Kidney (tissue), 14 donors: ENCODE results near the gene NUDT1. TPM values are rescaled to one million over a fixed set of nuclear protein-coding genes. Genes with fewer than 3 reads are reported as not detected.

Experiments used
- DNase-seq, 5 donors: peaks; one replicate each; pipeline ENCODE4 v3.0.0-alpha.2; 2013 to 2020
- FAIRE-seq: peaks from 2 replicates; lab custom pipeline; 2012; peaks lifted over from hg19 to GRCh38; lab: Jason Lieb, UNC
- H3K27ac ChIP-seq, 2 donors: one replicate each; pipeline ENCODE4 v1.7.0; 2013; ENCODE audit warnings: low read depth in 2 of 2, low read length in 2 of 2, inconsistent platforms in 1 of 2
- H3K27me3 ChIP-seq: one replicate; pipeline ENCODE4 v1.7.1; 2013; ENCODE audit warnings: low read length, inconsistent platforms; ENCODE audit not compliant: control insufficient read depth, insufficient read depth
- H3K36me3 ChIP-seq, 3 donors: one replicate each; pipeline versions ENCODE4 v1.7.0 to v1.7.1; 2013; ENCODE audit warnings: low read length in 3 of 3, control low read depth in 1 of 3, inconsistent platforms in 1 of 3; ENCODE audit not compliant: insufficient read depth in 3 of 3, control insufficient read depth in 2 of 3
- H3K4me1 ChIP-seq, 3 donors: one replicate each; pipeline versions ENCODE4 v1.7.0 to v1.7.1; 2013; ENCODE audit warnings: low read length in 3 of 3, inconsistent platforms in 1 of 3, low read depth in 1 of 3; ENCODE audit not compliant: control insufficient read depth in 2 of 3, insufficient read depth in 2 of 3
- H3K4me3 ChIP-seq, 3 donors: one replicate each; pipeline versions ENCODE4 v1.7.0 to v1.8.1; 2013; ENCODE audit warnings: low read length in 3 of 3, control low read depth in 1 of 3, inconsistent platforms in 1 of 3
- H3K9ac ChIP-seq, 3 donors: one replicate each; pipeline versions ENCODE4 v1.7.0 to v1.7.1; 2013; ENCODE audit warnings: low read length in 3 of 3, control low read depth in 1 of 3, inconsistent platforms in 1 of 3
- H3K9me3 ChIP-seq, 3 donors: one replicate each; pipeline versions ENCODE4 v1.7.0 to v1.7.1; 2013; ENCODE audit warnings: low read length in 3 of 3, control low read depth in 1 of 3, inconsistent platforms in 1 of 3; ENCODE audit not compliant: control insufficient read depth in 2 of 3, insufficient read depth in 1 of 3
- CTCF ChIP-seq: IDR thresholded peaks from 3 replicates; pipeline ENCODE4 v1.5.1; 2012; ENCODE audit warnings: mild to moderate bottlenecking, moderate library complexity, borderline replicate concordance; ENCODE audit not compliant: insufficient read depth; ENCODE audit errors: extremely low read depth
- intact Hi-C: fragments of 100-400 bp; cut with DNase I; formaldehyde crosslinking; loops from one replicate; pipeline ENCODE4 v1.11.1; 2022
- polyA plus RNA-seq: library from polyadenylated mRNA; stranded (reverse); fragments of 350-450 nt; fragmentation: Illumina TruSeq; extraction: RNeasy Lipid Tissue Mini Kit (QIAGEN cat#74804); gene quantifications from one replicate; pipeline ENCODE4 v1.2.3, GENCODE V29; 2014; ENCODE audit warnings: low read depth, low replicate concordance; ENCODE audit not compliant: insufficient read depth
- total RNA-seq: library from RNA; stranded (reverse); fragmentation: NEBNext Ultra II Directional; extraction: Animal tissue kit (Norgen Biotek cat#: 25700); gene quantifications from one replicate; pipeline ENCODE4 v1.2.1, GENCODE V29; 2021
- donor health status: control.
- donor health status: control.
- donor health status: control.
- donor health status: control.
- donor health status: control.
- donor health status: DM: yes; HTN: yes; CAD: no.
- donor health status: Normal renal cell carcinoma (clear cell type).

The NUDT1 gene
- total and polyA plus RNA-seq, 2 donors from 2014 or later, result 9.3 to 12.1 TPM

- TF ChIP-seq CTCF, result no peak
- intact Hi-C loops, result no loop called here
- Histone ChIP-seq H3K4me1 (no peaks in the 10 kb centered on the region), H3K9me3 (peaks cover 0 to 8% (median 0%) of the 10 kb centered on the region in 3 donors), H3K36me3 (no peaks in the 10 kb centered on the region), H3K27ac (no peak overlapping the region), H3K4me3 (no peak overlapping the region), H3K27me3 (no peaks in the 10 kb centered on the region), H3K9ac (no peak overlapping the region)
- DNase-seq (no peak), FAIRE-seq (no peak)
Measured at GRCh38 chr7:2197436-2198155, 44.4 kb upstream of the NUDT1 start.

- intact Hi-C loops, result no loop called here
- Histone ChIP-seq H3K27me3 (no peaks in the 10 kb centered on the region), H3K9ac (no peak overlapping the region), H3K27ac (no peak overlapping the region), H3K4me1 (no peaks in the 10 kb centered on the region), H3K9me3 (peaks cover 0 to 8% (median 0%) of the 10 kb centered on the region in 3 donors), H3K36me3 (no peaks in the 10 kb centered on the region), H3K4me3 (no peak overlapping the region)
- FAIRE-seq (no peak), DNase-seq (no peak)
- no peak for TF ChIP-seq CTCF
Measured at GRCh38 chr7:2198206-2198605, 43.8 kb upstream of the NUDT1 start.

- DNase-seq (no peak), FAIRE-seq (no peak)
- intact Hi-C loops, result no loop called here
- no peak for TF ChIP-seq CTCF
- H3K27me3 ChIP-seq, result no peaks in the 10 kb centered on the region
- H3K4me1 ChIP-seq, result no peaks in the 10 kb centered on the region
- peaks cover 0 to 8% (median 0%) of the 10 kb centered on the region in 3 donors for H3K9me3 ChIP-seq
- H3K36me3 ChIP-seq, result no peaks in the 10 kb centered on the region
- no peak overlapping the region for H3K9ac ChIP-seq
- H3K4me3 ChIP-seq, result no peak overlapping the region
- H3K27ac ChIP-seq, result no peak overlapping the region
Measured at GRCh38 chr7:2198760-2199159, 43.3 kb upstream of the NUDT1 start.
